HG03354 (cell line): ENCODE results near the gene ZNF787.

Experiments used
- ATAC-seq: cut with Tn5 transposase; IDR thresholded peaks from one replicate; pipeline ENCODE4 v1.9.1; 2021; ENCODE audit warnings: mild to moderate bottlenecking; ENCODE audit not compliant: unreplicated experiment, poor library complexity, severe bottlenecking

The ZNF787 gene

GRCh38 chr19:56145698-56146097 is 24.6 kb upstream of the ZNF787 start:
- ATAC-seq, result no peak

DNA sequence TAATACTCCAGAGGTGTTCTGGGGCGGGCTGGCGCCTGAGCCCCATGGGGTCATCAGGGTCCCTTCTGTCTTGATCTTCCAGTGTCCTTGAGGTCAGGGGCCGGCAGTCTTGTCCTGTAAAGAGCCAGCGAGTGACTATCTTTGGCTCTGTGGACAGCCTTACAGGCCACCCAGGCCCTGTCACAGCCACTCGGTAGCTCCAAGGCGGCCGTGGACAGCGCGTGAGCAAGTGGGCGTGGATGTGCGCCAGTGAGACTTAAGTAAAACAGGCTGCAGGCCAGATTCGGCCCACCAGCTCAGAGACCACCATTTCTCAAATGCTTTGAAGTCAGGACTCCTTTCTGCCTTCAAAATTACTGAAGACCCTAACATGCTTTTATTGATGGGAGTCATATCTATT is 23.7 kb upstream of the ZNF787 start:
- ATAC-seq, result no peak

DNA sequence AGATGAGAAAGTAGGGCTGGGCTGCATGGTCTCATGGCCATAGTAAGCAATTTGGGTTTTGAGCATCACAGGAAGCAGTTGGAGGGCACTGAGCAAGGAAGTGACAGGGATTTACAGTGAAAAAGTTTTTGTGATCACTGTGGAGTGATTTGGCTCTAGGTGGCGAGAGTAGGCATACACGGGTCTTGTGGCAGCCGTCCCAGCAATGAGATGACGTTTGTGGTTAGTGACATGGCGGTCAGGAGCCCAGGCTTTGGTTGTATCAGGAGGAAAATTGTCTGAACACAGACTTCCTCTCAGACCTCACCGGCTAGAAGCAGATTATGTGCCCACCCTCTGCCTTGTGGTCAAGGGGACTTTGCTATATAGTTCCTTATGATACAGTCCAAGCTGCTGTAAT is 23.3 kb upstream of the ZNF787 start:
- ATAC-seq, result no peak

DNA sequence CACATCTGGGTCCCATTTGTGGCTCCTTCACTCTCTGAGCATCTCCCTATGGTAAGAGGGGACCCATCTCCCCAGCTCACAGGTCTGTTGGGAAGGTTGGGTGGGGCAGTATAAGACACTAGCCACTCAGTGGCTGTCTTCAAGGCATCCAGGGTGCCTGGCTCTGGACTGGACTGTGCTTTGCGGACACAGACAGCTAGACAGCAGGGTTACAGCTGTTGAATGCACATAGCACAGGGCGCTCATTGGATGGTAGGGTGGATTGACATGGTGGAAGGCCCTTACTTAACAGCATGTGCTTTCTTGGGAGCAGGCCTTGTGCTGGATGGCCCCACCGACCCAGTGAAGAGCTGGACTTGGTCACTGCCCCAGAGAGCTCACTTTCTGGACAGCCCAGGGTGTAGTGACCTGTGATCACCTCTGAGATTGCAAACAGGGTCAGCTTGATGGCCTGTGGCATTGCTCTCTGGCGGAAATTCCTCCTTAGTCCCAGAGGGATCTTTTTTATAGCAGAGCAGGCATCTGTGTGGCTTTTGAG is 21.9 kb upstream of the ZNF787 start:
- no peak for ATAC-seq

DNA sequence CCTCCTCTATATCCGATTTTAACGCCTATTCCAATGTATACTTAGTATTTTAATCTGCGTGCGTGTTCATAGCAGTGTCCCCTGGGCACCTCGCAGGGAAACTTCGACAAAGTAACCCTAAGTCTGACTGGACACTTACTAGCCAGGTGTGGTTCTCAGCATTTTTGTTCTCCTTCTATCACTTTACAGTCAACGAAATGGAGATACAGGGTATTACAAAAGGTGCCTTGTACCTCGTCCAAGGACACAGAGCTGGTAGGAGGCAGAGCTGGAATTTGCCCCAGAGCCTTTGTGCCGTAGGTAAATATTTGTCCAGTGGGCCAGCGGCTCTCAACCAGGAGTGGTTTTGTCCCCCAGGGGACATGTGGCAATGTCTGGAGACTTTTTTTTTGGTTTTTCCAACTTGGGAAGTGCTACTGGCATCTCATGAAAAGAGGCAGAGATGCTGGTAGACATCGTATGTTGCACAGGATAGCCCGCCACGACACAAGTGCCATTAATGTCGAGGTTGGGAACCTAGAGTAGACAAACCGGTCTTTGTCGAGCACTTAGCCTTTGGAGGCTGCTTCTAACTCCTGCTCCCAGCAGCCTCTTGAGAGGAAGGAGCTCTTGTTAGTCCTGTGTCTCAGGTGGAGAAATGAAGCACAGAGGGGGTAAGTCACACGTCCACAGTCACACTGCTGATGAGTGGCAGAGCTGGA is 21.1 kb upstream of the ZNF787 start:
- no peak for ATAC-seq

DNA sequence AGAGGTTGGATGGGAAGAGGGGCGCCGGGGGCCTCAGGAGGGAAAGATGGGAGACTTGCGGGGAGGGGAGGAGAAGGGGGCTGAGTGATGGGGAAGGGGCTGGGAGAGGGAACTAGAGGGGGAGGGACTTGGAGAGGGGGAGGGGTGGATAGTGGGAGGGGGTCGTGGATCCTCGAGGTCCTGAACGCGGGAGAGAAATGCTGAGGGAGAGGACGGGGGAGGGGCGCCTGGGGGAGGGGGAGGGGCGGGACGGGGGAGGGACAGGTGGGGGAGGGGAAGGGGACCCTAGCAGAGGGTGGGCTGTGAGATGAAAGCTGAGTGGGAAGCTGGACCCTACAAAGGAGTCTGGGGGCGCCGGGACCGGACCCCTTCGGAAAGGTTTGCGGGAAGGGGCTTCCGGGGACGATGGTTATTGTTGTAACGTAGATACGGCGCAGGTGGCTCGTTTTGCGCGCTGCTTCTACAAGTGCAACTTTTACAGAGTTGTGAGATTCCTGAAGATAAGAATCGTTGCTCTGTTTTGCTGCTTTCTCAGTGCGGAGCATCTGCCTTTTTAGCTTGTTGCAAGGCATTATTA is 20.4 kb upstream of the ZNF787 start:
- no peak for ATAC-seq

DNA sequence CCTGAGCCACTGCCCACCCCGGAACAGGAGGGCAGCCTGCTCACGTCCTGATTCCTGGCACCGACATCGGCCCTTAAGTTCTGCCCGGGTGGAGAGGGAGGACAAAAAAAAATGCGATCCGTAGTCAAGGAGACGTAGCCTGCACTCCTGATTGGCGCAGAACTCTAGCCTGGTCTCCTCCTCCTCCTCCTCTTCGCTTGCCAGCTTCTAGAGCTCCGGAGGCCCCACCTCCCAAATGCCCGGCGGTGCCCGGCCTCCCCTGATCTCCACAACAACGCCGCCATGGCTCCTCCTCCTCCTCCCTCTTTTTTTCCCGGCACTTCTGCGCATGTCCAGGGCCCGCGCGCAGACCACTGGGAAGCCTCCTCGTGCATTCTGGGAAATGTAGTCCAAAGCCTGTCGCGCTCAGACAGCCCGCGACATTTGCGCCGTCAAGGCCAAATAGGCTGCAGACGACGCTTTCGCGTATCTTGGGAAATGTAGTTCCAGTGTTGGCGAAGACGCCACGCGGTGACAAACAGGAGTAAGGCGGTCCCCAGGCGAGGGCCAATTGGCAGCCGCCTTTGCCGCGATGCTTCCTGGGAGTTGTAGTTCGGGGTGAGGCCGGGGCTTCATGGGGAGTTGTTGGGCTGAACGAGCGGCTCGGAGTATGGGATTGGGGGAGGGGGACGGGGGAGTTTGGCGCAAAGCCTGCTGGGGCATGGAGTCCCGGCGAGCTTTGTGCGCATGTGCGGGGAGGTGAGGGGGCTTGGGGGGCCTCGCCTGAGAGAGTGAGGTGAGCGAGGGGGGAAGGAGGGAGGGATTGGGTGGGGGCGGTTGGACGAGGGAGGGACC is 19.7 kb upstream of the ZNF787 start, which contains the start of gene ZNF444:
TSS of gene ZNF444 (plus strand) at position 705 of the 834 bp plus-strand sequence. CDS start 5,625 bp downstream, outside the sequence.
- peak; percentile 91 for ATAC-seq

GRCh38 chr19:56139847-56140582 is 18.9 kb upstream of the ZNF787 start:
- no peak for ATAC-seq

DNA sequence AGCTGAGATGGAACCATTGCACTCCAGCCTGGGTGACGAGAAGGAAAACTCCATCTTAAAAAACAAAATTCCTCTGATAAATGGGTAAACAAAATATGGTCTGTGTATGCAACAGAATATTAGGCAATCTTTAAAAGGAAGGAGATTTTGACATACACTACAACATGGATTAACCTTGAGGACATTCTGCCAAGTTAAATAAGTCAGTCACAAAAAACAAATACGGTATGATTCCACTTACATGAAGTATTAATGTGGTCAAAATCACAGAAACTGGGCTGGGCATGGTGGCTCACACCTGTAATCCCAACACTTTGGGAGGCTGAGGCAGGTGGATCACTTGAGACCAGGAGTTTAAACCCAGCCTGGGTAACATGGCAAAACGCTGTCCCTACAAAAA is 17.0 kb upstream of the ZNF787 start:
- no peak for ATAC-seq

DNA sequence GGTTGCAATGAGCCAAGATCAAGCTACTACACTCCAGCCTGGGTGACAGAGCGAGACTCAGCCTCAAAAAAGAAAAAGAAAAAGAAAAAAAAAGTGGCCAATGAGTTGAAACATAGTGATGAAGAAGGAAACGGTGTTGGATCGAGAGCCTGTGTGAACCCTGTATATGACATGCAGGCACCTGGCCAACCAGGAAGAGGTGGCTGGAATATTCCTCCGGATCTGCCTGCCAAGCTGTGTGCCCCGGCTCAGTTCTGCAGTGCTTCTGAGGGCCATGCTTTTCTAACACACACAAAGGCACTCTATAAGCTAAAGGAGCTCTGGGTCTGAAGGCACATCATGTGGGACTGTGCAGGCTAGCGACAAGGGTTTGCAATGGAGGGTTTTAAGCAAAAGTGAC is 16.3 kb upstream of the ZNF787 start:
- no peak for ATAC-seq

DNA sequence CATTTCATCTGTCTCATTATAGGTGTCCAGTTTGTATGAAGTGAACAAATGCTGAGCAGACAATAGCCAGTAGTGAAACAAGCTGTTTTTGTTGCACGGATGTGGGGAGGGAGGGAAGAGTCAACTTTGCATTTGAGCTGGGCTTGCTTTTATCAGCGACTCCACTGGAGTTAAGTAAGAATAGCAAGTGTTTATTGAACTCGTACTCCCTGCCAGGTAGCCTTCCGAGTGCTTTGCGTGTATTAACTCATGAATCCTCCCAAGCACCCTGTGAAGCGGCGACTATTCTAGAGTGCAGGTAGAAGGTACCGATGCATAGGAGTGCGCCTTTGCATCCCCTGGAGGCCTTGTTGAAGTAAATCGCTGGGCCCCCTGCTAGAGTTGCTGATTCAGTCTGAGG is 15.3 kb upstream of the ZNF787 start:
- no peak for ATAC-seq

- ATAC-seq, result no peak
Observed at GRCh38 chr19:56134654-56134921, 13.5 kb upstream of the ZNF787 start.

DNA sequence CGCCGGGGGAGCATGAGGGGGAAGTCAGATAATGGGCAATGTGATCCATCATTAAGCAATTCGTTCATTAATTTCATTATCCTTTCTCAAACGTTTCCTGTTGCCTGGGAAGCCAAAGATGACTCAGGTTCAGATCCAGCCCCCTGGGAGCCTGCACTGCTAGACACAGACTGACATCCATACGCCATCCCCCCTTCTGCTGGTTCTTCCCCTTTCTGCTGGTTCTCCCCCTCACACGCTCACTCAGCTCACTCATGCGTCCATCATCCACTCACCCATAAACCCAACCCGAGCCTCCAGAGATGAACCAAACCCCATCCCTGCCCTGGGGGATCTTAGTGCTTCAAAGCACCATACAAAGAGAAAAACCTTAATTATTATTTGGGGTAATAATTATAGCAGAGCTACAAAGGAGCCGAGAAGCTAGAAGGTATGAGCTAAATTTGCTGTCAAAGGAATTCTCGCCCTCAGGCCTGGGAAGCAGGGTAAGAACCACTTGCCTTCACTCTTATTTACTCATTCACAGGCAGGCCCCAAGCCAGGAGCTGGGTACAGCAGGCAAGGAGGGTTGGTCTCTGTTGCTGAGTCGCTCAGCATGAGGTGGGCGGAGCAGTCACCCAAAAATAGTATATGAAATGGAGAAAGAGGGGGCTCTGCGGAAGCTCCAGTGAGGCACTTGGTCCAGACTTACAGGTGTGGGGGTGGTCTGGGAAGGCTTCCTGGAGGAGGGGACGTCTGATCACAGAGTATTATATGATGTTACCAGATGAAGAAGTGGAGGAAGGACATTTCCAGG is 13.0 kb upstream of the ZNF787 start:
- peak; percentile 72 for ATAC-seq

- ATAC-seq, result no peak
Observed at GRCh38 chr19:56132316-56132822, 11.3 kb upstream of the ZNF787 start.

GRCh38 chr19:56131651-56132050 is 10.6 kb upstream of the ZNF787 start:
- ATAC-seq, result no peak

DNA sequence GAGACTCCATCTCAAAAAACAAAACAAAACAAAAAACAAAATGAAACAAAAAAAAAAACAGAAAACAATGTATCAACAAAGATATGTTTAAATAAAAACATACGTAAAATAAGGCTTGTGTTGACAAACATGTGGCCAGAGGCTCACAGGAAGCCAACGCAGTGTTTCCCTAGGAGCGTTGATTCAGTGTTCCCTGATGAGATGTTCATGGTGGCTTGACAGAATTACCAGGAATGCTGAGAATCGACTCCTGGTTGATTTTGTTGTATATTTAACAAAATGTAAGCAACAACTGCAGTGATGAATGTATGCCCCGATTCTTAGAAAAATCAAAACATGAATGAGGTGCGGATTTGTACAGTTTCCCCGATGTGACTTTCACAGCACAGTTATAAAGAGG is 8.9 kb upstream of the ZNF787 start:
- no peak for ATAC-seq

- ATAC-seq, result no peak
Observed at GRCh38 chr19:56126983-56127780, 6.1 kb upstream of the ZNF787 start.

DNA sequence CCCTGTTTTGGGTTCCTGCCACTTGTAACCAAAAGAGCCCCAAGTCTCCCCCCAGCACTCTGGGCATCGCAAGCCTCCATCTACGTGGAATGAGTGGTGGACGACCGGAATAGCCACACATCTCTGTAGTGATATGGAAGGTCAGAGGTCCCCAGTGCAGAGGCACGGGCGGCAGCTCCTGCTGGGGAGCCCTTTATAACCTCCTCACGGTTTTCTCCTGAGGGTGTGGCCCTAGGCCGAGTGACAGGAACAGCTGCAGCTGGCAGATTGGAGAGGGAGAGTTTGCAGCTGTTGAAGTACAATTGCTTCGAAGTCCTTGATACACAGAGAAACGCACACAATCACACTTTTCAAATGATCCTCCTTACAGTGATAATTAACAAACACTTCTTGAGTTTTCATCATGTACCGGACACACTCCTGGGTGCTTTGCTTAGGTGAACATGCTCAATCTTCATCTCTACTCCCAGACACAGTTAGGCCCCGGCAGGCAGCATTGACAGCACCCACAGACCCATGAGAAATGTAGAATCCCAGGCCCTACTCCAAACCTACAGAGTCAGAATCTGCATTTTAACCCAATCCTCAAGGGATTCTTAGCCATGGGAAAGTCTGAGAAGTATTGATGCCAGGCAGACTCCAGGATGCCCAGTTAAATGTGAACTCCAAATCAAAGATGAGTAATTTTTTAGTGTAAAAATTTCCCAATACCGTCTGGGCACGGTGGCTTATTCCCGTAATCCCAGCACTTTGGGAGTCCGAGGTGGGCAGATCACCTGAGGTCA is 4.9 kb upstream of the ZNF787 start:
- no peak for ATAC-seq
